GM19463 (cell line): ENCODE data around the gene PHF19.

Experiments
- ATAC-seq: cut with Tn5 transposase; IDR thresholded peaks from one replicate; pipeline ENCODE4 v1.9.1; 2021; ENCODE audit warnings: mild to moderate bottlenecking, moderate library complexity; ENCODE audit not compliant: unreplicated experiment

PHF19 gene

DNA sequence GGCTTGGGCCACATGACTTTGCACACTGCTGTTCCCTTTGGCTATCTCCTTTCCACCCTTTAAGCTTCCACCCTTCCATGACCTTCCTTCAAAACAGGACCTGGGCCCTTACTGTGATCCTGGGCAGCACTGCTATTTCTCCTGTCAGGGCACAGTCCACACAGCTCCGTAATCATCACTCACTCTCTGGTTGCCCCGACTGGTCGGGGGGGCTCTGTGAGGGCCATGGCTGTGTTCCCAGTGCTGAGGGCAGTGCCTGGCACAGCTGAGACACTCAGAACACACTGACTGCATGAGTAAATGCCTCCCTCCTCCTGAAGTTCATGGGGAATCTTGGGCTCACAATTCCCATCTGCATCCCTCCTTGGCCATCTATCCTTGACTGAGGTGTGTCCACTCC lies 37.4 kb upstream of the PHF19 start:
- ATAC-seq = no peak

DNA sequence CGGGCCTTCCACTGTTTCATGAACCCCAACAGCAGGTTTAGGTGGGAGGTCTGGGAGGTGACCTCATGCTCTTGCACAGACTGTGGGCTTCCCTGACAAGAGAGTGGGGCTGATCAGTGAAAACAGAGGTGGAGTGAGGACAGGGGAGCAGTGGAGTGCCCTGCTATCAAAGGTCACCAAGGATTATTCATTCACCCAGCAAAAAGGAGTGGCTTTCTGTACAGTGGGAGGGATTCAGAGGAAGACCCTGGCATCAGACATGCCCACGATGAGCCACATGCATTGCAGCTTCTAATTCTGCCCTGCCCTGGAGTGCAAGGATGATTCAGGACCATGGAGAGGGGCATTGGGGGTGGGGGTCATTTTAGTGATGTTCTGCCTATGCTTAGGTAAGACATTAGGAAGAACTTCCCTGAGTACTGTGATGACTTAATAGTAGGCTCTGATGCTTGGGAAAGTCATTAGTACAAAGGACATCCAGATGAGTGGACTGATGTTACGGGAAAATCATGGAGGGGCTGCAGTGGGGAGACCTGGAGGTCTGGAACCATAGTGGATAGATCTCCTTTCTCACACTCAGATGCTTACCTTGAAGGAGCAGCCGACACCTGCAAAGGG lies 36.8 kb upstream of the PHF19 start:
- ATAC-seq = no peak

DNA sequence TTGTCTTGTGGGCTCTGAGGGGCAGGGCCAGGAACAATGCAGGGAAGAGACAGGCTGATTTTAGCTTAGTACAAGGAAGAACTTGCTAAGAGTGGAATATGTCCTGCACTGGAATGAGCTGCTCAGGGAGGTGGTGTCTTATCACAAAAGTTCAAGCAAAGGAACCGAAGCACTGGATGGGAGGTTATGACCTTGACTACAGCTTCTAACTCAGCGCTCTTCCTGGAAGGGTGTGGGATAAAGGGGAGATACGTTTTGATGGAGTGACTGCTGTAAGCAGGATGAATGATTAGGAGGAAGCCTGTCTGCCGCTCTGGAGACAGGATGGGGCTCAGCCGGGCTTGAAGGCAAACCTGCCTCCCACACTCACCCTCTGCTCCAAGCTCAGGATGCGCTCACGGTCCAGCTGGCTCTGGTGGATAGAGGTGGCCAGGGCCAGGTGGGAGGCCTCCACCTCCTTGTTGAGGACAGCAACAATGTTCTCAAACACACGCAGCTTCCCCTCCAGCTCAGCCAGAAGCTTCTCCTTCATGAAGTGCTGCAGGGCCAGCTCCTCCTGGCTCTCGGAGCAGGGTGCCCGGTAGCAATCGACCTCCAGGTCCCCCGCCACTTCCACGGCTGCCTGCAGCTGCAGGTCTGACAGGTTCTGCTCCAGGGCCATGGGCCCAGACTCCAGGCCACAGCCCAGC lies 36.1 kb upstream of the PHF19 start:
- no peak for ATAC-seq

DNA sequence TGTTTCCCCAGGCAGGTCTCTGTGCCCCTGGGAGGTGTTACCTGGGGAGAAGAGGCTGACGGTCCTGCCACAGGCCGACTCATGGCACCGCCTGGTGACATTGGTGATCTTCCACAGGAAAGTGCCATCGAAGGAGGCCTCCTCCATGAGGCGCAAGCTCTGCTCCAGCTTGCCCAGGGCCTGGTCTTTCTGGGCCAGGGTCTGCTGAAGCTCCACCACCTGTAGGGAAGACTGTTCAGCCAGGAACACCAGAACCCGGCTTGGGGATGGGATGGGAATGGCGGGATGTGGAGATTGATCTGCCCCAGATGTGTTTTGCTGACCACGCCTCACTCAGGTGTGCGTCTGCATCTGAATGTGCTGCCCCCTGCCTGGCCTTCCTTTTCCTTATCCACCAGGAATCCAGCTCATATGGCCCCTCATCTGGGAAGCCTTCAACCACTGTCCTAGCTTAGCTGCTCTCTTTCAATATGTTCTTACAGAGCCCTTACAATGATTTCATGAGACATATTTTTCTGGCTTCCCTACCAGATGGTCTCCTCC lies 34.4 kb upstream of the PHF19 start:
- ATAC-seq = no peak

DNA sequence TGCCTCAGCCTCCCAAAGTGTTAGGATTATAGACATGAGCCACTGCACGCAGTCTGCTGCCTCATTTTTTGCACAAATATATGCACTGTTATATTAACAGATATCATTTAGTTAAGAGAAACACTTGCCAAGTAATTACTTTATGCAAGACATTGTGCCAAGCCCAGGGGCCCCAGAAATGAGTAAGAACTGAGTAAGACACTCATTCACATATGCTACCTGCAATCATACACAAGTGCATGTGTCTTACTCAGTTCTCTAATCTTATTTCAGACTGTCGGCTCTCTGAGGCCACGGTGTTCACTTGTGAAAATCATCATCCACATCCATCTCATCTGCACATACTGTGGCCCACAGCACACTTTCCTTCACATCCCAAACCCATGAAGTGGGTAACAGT lies 33.7 kb upstream of the PHF19 start:
- ATAC-seq = no peak

DNA sequence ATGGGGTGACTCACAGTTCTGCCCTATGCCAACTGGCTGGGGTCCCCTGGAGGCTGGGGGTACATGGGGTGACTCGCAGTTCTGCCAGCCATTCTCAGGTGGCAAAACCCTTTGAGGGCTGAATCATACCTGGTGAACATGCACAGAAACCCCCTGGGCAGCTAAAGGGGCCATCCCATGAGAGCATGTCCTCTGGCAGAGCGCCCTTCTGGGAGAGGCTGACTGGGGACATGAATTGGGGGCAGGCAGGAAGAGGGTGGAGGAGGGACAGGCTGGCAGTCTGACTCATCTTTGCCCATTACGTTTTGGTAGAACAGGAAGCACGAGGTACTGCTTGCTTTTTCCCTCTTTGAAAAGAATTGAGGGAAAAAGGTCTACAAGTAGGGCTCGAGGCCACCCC lies 32.9 kb upstream of the PHF19 start:
- no peak for ATAC-seq

DNA sequence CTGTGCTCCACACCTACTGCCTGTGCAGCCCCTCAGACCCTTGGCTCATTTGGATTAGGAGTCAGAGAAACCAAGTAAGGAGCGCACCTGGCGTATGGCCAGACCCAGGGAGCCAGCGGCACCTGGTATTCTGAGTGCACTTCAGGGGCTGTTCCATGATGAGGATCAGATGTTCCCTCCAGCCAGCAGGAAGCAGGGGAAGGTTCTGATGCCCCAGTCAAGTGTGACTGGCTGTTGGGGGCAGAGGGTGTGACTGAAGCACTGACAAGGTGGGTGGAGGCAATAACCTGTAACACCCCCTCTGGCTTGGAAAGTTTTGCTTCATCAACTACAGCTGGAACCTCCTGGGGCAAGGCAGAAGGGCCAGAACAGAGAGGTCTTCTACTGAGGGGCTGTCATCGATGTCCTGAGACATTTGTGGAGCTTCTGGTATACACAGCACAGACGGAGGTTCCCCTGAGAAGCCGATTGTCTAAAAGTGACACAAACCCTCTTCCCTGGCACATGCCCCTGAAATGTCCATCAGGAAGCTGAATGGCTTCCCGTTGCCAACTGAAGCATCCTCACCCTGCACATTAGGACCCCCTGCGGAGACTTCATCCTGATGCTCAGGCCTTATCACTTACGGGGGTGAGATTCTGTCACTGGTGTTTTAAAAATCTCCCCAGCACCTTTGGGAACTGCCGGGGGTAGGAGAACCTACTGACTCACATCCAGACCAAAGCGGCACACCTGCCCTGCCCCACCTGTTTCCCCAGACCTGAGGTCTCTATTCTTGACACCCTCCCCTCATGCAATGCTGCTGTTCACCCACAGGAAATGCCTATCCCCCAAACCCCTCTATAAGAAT lies 28.6 kb upstream of the PHF19 start:
- ATAC-seq = no peak

DNA sequence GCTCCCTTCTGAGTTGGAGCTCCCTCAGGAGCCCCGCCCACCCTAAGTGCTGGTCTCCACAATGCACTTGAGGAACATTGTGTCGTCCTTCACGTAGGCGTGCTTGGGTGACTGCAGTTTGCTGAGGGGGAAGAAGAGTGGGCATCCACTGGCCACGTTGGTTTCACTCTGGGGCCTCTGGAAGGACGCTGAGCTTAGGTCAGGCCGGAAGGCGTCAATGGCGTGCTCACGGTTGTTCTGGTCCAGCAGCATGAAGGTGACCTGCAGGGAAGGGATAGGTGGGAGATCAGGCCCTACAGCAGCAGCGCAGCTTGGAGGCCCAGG lies 28.0 kb upstream of the PHF19 start:
- ATAC-seq = no peak

DNA sequence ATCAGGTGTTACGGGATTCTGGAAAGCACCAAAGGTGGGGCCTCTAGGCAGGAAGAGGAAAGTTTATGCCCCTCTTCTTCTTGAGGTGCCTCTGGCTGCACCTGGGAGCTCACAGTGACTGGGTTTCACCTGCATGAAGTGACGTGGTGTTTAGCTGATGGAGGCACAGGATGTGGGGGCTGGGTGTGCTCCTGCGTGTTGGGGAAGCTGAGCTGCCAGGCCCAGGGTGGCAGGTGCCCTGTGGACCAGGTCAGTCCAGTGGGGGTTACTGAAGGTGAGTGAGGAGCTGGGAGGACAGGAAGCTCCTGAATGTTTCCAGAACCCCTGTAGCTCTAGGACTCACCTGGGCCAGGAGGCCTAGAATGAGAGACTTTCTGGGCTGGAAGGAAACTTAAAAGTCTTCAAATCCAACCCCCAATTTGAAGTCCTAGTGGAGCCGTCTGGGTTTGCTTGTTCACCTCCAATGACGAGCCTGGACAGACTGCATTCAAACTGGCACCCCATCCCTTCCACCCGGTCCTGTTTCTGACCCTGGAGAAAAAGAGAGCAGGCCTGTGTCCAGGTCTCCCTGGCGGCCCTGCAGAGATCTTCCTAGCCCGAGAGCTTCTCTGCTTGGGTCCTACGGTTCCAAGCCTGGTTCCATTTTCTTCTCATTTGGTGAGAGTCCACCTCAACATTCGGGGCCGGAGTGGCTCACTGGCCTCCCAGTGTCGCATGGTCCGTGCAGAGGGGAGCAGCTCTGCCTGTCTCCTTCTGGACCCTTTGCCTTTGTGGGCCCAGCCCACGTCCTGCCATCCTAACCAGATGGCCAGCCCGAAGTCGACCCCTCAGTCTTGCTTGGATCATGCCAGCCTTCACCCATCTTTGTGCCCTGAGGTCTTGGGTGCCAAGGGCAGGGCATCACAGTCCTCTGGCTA lies 27.3 kb upstream of the PHF19 start:
- no peak for ATAC-seq

DNA sequence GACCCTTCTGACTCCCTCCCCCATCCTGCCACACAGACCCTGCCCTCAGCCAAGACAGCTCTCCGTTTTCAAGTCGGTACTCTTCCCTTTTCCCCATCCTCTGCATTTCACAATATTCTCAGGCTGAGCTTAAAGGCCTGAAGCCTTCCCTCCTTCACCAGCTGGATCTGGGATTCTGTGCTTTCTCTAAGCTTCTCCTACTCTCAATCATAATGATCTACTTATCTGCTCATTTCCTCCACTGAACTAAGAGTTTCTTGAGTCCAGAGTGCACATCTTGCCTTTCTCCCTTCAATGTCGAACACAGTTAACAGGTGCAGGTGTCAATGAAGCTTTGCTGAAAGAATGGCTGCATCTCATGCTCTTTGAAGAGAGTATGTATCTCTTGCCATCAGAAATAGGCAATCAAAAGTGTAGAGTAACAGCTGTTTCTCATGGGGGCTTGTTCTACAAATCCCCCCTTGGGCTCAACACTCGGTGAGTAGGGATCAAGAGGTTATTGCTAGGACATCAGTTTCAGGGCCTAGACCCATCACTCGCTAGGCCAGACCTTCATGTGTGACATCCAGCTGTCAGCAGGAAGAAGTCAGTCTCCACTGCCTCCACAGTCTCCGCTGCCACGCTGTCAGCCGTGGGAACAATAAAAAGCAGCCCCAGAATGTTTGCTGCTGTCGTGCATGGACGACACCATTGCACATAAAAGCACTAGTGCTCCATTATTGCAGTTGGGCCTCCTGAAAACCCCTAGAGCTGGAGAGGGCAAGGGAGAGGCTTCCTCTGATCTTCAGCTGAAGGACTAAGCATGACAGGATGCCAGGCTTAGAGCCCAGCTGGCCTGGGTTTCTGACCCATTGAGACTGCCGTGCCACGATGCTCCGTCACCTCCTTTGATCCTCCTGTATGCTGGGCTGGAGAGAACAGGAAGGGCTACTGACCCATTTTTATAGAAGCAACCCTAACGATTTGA lies 25.9 kb upstream of the PHF19 start:
- ATAC-seq = no peak

DNA sequence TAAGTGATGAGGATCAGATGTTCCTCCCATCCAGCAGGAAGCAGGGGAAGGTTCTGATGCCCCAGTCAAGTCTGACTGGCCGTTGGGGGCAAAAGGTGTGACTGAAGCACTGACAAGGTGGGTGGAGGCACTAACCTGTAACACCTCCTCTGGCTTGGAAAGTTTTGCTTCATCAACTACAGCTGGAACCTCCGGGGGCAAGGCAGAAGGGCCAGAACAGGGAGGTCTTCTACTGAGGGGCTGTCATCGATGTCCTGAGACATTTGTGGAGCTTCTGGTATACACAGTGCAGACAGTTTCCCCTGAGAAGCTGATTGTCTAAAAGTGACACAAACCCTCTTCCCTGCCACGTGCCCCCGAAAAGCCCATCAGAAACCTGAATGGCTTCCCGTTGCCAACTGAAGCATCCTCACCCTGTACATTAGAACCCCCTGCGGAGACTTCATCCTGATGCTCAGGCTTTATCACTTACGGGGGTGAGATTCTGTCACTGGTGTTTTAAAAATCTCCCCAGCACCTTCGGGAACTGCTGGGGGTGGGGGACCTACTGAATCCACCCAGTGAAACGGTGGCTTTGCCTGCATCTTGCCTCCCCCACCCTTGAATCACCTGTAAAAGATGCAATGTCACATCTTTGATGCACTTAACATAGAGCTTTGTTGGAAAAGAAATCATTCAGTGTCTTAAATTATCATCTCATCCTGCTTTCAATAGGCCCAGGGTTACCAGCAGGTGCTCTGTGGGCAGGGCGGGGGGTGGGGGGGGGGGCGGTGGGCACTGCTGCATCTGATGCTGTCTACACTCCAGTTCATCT lies 25.0 kb upstream of the PHF19 start:
- no peak for ATAC-seq

DNA sequence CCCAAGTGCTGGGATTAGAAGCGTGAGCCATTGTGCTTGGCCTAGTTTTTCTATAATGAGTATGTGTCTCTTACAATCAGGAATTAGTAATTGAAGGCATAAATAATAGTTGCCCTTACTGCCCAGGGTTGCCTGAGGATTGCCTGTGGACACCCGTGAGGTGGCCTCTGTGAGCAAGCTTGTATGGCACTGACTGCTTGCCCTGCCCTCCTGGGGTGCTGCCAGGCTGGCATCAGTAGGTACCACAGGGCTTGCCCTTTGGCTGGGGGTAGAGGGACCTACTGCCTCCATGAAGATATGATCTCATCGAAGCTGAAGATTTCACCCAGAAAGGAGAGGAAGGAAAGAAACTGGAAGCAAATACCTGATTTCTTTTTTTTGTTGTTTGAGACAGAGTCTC lies 23.8 kb upstream of the PHF19 start:
- ATAC-seq = no peak

DNA sequence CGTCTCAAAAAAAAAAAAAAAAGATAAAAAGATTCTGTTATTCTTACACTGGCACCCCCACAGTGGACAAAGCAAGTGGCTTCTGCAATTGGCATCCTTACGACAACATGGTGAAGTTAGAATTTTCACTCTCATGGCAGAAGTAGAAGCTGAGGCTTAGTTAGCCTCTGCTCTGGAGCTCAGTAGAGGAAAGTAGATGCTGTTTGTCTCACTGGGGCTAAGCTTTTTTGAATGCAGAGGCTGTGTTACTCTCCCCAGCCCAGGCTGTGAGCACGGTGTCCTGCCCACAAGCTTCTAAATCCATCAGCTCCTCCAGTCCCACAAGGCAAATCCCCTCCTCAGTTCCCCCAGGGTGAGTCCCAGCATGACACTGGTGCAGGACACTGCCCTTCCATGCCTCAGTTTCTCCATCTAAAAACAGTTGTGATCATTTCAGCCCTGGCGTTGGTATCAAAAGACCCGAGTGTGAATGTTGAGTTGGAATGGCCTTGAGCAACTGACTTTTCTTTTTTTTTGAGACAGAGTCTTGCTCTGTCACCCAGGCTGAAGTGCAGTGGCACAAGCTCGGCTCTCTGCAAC lies 22.6 kb upstream of the PHF19 start:
- ATAC-seq = no peak

DNA sequence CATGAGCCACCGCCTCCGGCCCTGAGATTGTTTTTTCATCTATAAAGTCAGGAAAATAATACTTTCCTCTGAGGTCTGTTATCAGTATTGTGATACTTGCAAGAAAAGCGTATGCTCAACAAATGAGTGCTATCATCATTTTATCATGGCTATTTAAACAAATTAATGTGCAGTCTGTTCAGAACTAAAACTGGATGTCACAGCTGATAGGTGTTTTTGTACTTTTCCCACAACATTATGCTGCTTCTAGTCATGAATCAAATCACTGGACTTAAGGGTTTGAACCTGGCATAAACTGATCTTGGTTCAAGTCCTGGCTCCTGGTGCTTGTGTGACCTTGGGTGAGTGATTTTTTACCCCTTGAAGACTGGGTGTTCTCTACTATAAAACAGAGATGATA lies 21.4 kb upstream of the PHF19 start:
- ATAC-seq = no peak

DNA sequence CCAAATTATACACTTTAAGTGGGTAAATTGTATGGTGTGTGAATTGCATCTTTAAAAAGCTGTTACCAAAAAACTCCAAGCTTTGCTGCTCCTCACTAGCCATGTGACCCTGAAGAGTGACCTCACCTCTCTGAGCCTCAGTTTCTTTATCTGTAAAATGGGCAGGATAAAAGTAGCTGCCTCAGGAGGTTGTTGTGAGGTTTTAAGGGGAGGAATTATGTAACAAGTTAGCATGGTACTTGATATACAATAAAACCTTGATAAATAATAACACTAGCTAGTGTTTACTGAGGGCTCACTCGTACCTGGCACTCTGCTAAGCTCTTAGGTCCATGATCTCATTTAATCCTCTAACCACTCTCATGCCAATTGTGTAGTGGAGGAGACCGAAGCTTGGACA lies 19.0 kb upstream of the PHF19 start:
- no peak for ATAC-seq

DNA sequence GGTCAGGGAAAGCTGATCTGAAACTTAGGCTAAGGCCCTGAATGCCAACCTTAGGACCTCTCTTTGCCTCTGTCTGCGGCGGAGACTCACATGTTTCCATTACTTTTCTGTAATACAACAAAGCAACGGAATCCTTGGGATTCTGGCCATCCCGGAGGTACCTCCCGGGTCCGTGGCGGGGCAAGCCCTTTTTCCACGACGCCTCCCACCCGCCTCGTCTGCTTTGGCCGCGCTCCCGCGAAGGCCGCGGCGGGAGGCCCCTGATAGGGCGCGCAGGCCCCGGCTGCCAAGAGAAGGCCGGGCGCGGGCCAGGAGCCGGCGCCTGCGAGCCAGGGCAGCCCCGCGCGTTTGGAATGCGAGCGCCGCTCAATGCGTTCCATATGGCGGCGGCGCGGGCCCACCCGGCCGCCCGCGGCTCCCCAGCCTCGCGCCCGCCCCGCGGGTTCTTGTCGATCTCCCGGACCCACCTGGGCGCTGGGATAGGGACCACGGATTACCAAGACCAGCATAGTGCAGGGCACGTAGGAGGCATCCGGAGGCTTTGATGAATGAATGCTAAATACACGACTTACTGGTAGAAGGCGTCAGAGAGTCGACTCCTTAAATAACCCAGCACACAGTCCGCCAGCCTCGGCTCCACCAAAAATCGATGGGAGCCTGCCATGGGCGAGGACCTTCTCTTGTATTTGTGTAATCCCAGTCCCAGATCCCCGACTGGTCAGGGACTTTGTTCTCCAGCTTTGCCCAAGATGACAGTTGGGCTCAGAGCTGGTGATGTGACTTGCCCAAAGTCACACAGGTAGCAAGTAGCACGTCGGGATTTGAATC lies 17.5 kb upstream of the PHF19 start:
- no peak for ATAC-seq

DNA sequence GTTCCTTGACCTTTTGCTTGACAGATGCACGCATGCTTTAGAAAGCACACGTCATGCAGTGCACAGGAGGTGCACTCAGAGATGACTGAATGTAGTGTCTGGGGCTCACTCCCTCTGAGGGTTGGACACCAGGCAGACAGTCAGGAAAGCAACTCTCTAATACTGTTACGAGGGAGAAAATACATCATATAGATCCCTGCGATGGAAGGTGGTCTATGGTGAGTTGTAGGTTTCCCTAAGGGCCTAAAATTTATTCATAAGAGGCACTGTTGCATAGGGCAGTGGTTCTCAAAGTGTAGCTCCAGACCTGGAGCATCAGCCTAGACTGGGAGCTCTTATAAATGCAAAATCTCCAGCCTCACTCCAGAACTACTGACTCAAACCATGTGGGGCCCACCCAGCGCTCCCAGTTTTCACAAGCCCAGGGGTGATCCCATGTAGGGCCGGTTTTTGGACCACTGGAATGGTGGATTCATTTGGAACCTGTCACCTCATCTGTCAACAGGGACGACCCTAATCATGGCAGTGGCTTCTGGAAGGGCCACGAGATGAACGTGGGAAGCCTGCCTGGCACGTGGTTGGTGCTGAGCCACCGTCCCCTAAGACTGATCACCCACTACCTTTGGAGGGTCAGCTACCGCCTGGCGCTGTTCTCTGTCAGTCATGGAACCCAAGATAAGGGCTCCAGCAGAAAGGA lies 16.8 kb upstream of the PHF19 start:
- ATAC-seq = no peak
